ENCODE results near the gene SEC24C.
"Not testable (repeated sequence)": the region's sequence is repeated elsewhere in the genome, so short reads cannot be mapped to it uniquely, and the experiment has no call there.

The SEC24C gene

GRCh38 chr10:73782749-73783085 lies 38.5 kb downstream of the SEC24C start:
- peak overlapping the region; percentile 89 for H3K4me3 ChIP-seq (ENCODE audit: low read depth, low read length)
- no peak for DNase-seq
- H3K27me3 ChIP-seq, result no peaks in the 10 kb centered on the region
- H3K9me3 ChIP-seq, result no peaks in the 10 kb centered on the region
- H3K4me1 ChIP-seq, result no peaks in the 10 kb centered on the region; the same call in 1 of the 2 replicates
- peaks cover 5% of the 10 kb centered on the region for H3K36me3 ChIP-seq
- TF ChIP-seq CTCF (IDR thresholded peaks at IDR 0.05; ENCODE audit: low read depth, low read length), result no peak

GRCh38 chr10:73785211-73785720 lies 41.1 kb downstream of the SEC24C start, which contains the start of gene ZSWIM8:
ZSWIM8 (plus strand) TSS chr10:73785606; CDS start chr10:73785879, 273 bp downstream.
- TF ChIP-seq CTCF (IDR thresholded peaks at IDR 0.05; ENCODE audit: low read depth, low read length), result no peak
- Histone ChIP-seq H3K27me3 (no peaks in the 10 kb centered on the region), H3K4me3 (ENCODE audit: low read depth, low read length) (peak within 1 kb of the TSS; percentile 79), H3K36me3 (peaks cover 3% of the 10 kb centered on the region; the same call in 1 of the 2 replicates), H3K9me3 (no peaks in the 10 kb centered on the region), H3K4me1 (no peaks in the 10 kb centered on the region; the same call in 1 of the 2 replicates)
- DNase-seq, result peak; percentile 86

- Histone ChIP-seq H3K36me3 (peaks cover 3% of the 10 kb centered on the region), H3K4me3 (ENCODE audit: low read depth, low read length) (peak overlapping the region; percentile 79), H3K4me1 (no peaks in the 10 kb centered on the region), H3K27me3 (no peaks in the 10 kb centered on the region), H3K9me3 (no peaks in the 10 kb centered on the region)
- DNase-seq, result no peak
- no peak for TF ChIP-seq CTCF (IDR thresholded peaks at IDR 0.05; ENCODE audit: low read depth, low read length)
Observed at GRCh38 chr10:73785721-73786511, 41.7 kb downstream of the SEC24C start.

- H3K27me3 ChIP-seq, result no peaks in the 10 kb centered on the region
- peaks cover 7% of the 10 kb centered on the region for H3K36me3 ChIP-seq
- no peak for DNase-seq
- peak overlapping the region; percentile 79 for H3K4me3 ChIP-seq (ENCODE audit: low read depth, low read length)
- H3K9me3 ChIP-seq, result no peaks in the 10 kb centered on the region
- TF ChIP-seq CTCF (IDR thresholded peaks at IDR 0.05; ENCODE audit: low read depth, low read length), result no peak
- H3K4me1 ChIP-seq, result no peaks in the 10 kb centered on the region
Observed at GRCh38 chr10:73786512-73786885, 42.3 kb downstream of the SEC24C start.

- H3K27me3 ChIP-seq; H3K4me3 ChIP-seq (ENCODE audit: low read depth, low read length); H3K9me3 ChIP-seq; DNase-seq; H3K36me3 ChIP-seq; H3K4me1 ChIP-seq: not testable (repeated sequence)
Observed at GRCh38 chr10:73787031-73787800, 43.0 kb downstream of the SEC24C start.

GRCh38 chr10:73788864-73789658 lies 44.9 kb downstream of the SEC24C start:
- Histone ChIP-seq H3K9me3 (no peaks in the 10 kb centered on the region), H3K4me3 (ENCODE audit: low read depth, low read length) (no peak overlapping the region), H3K36me3 (peaks cover 10% of the 10 kb centered on the region; the same call in 1 of the 2 replicates), H3K27me3 (no peaks in the 10 kb centered on the region), H3K4me1 (no peaks in the 10 kb centered on the region)
- no peak for TF ChIP-seq CTCF (IDR thresholded peaks at IDR 0.05; ENCODE audit: low read depth, low read length)
- no peak for DNase-seq

Data from BE2C (cell line).